NCI-H524 (cell line): ENCODE data around the gene TSPAN9.
"Not testable (repeated sequence)": the region's sequence is repeated elsewhere in the genome, so short reads cannot be mapped to it uniquely, and the experiment has no call there.

Experiments used
- DNase-seq, 2 experiments: peaks; one replicate each; lab custom pipeline; 2025; lab: John Stamatoyannopoulos, UW

Gene TSPAN9

DNA sequence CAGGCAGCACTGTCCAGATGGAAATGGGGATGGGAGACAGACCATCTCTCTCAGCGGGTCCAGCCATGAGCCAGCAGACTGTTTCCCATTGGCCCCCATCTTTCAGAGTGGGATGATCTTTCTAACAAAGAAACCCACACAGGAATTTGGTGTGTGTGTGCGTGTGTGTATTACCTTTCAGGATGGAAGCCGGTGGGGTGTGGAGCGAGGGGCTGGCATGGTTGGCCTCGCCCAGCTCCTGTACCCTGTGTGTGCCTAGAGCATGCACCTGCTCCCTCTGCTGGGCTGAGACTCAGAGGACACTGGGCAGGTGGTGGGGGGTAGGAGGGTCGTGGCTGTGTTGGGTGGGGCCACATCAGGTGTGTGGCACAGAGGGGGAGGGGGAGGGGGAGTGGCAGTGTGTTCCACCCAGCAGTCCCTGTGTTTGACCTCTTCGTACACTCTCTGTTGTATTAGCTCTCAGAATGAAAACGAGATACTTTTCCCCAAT is 33.0 kb upstream of the TSPAN9 start:
- DNase-seq: no peak

DNA sequence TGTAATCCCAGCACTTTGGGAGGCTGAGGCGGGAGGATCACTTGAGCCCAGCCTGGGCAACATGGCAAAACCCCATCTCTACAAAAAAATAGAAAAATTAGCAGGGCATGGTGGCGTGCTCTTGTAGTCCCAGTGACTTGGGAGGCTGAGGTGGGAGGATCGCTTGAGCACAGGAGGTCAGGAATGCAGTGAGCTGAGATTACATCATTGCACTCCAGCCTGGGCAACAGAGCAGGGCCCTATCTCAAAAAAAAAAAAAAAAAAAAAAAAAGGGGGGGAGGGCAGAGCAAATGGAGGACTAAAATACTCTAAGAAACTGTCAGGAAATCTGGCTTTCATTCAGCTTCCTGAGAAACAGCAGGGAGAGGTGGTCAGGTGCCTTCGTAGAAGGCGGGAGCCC is 31.7 kb upstream of the TSPAN9 start:
- DNase-seq: no peak

GRCh38 chr12:3045989-3046388 is 31.2 kb upstream of the TSPAN9 start:
- DNase-seq: no peak

DNA sequence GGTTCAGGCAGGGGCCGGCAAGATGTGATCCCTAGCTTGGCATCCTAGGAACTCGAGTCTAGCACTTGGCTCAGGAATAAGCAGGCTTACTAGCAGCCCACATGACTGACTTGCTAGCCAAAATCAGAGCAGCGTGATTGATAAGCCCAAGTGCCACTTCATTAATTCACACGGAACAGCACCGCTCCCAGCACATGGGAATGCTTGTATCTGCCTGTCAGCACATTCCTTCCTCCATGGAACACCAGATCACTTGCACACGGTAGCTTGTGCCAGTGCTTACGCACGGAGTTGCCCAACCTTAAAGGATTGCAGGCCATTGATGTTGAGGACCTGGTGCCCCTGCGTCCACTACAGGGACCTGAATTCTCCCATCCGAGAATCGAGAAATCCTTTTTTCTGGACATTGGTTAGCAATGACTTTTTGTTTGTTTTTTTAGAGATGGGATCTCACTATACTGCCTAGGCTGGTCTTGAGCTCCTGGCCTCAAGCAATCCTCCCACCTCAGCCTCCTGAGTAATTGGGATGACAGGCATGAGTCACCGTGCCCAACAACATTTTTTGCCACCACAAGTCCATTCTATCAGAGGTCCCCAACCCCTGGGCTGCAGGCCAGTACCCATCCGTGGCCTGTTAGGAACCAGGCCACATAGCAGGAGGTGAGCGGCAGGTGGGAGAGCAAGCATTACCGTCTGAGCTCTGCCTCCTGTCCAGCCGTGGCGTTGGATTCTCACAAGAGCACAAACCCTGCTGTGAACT is 30.6 kb upstream of the TSPAN9 start:
- no peak for DNase-seq

DNA sequence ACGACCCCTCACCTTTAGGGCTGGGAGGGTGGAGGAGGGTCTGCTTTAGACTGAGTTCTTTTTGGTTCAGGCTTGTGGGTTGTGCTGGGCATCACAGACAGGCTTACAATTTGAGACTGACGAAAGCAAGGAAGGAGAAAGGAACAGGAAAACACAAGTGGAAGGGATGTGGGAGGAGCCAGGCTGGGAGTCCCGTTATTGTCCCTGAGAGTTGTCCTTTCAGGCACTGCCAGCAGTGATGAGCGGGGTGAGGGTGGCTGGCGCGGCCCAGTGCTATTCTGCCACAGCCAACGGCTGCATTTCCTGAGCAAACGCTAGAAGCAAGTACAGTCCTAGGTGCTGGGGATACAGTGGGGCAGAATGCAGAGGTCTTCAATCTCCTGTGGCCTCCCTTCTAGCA is 29.2 kb upstream of the TSPAN9 start:
- no peak for DNase-seq

DNA sequence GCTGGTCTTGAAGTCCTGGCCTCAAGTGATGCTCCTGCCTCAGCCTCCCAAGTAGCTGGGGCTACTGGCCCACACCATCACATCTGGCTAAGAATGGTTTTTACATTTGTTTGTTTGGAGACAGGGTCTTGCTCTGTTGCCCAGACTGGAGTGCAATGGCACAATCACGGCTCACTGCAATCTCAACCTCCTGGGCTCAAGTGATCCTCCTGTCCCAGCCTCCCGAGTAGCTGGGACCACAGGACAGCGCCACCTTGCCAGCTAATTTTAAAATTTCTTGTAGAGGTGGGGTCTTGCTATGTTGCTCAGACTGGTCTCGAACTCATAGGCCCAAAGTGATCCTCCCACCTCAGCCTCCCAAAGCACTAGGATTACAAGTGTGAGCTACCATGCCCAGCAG is 28.6 kb upstream of the TSPAN9 start:
- no peak for DNase-seq

DNA sequence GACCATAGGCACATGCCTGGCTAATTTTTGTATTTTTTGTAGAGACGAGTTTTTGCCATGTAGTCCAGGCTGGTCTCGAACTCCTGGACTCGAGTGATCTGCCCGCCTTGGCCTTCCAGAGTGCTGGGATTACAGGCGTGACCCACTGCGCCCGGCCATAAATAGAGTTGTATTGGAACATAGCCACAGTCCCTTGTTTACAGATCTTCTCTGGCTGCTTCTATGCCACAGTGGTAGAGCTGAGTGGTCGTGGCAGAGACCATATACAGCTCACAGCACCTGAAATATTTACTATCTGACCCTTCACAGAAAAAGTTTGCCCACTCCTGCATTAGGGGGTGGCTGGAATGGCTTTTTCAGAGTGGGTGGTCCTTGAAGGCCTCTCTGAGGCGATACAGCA is 28.0 kb upstream of the TSPAN9 start:
- DNase-seq: no peak

- DNase-seq: peak in 1 of 2 experiments; percentile 32
Measured at GRCh38 chr12:3049611-3050249, 27.4 kb upstream of the TSPAN9 start.

DNA sequence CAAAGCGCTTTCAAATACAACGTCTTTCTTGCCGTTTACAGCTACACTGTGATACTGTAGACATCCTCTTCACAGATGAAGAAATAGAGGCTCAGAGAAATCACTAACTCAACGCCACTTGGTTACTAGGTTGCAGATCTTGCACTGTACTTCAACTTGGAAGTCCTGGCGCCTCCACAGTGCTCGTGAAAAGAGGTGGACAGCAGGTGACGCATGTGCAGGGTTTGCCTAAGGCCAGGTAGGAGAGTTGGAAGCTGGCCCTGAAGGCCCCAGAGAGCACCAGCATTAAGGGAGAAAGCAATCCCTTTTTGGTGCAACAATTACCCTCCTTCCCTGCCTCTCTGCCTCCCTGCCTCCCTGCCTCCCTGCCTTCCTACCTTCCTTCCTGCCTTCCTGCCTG is 22.8 kb upstream of the TSPAN9 start:
- DNase-seq: no peak

DNA sequence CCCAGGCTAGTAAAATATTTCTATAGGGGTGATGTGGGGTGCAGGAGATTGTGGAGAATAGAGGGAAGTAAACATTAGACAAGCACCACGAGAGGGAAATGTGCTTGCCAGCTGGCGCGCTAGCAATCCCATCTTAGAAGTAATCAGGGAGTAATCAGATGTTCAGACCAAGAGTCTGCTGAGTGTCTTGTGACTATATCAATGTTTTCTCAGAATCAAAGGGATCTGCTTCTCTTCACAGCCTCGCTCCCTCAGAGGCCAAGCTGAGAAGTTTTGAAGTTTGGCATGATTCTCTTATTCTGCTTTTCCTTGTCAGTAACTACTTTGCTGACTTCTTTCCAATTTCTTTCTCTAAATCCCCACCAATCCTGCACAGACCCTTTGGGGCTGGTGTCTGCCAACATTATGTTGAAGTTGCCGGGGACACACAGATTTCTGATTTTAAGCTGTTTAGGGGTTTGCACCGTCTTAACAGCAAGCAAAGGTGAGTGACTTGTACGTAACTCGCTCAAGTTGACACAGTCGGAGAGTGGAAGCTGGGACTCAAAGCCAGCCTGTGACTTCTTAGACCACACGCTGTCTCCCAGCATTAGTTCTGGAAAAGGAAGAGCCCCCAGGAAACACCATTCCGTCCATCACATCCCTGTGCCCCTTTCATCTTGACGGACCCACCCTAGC is 22.0 kb upstream of the TSPAN9 start:
- no peak for DNase-seq

- DNase-seq: no peak
Measured at GRCh38 chr12:3055704-3056467, 21.3 kb upstream of the TSPAN9 start.

- DNase-seq: peak; percentile 53 to 73
Measured at GRCh38 chr12:3061059-3061458, 16.1 kb upstream of the TSPAN9 start.

GRCh38 chr12:3061501-3062215 is 15.5 kb upstream of the TSPAN9 start:
- no peak for DNase-seq

- DNase-seq: no peak
Measured at GRCh38 chr12:3065300-3065699, 11.9 kb upstream of the TSPAN9 start.

- DNase-seq: not testable (repeated sequence)
Measured at GRCh38 chr12:3065846-3066245, 11.3 kb upstream of the TSPAN9 start.

GRCh38 chr12:3069714-3070113 is 7.5 kb upstream of the TSPAN9 start:
- DNase-seq: no peak

- no peak for DNase-seq
Measured at GRCh38 chr12:3071107-3071506, 6.1 kb upstream of the TSPAN9 start.

DNA sequence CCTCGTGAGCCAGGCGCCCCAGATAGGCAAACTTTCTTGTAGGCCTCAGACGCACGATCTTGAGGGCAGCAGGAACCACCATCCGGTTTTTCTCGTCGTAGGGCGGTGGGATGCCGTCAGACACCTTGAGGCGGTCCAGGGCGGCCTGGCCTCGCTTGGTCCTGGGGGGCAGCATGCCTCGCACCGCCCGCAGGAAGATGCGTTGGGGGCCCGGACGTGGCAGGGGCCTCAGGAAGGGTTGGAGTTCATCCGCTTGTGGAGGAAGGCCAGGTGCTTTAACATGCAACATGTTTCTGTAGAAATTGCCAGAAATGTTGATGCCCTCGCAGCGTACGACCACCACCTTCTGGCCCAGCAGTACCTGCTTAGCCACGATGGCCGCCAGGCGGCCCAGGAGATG is 5.5 kb upstream of the TSPAN9 start:
- DNase-seq: no peak

DNA sequence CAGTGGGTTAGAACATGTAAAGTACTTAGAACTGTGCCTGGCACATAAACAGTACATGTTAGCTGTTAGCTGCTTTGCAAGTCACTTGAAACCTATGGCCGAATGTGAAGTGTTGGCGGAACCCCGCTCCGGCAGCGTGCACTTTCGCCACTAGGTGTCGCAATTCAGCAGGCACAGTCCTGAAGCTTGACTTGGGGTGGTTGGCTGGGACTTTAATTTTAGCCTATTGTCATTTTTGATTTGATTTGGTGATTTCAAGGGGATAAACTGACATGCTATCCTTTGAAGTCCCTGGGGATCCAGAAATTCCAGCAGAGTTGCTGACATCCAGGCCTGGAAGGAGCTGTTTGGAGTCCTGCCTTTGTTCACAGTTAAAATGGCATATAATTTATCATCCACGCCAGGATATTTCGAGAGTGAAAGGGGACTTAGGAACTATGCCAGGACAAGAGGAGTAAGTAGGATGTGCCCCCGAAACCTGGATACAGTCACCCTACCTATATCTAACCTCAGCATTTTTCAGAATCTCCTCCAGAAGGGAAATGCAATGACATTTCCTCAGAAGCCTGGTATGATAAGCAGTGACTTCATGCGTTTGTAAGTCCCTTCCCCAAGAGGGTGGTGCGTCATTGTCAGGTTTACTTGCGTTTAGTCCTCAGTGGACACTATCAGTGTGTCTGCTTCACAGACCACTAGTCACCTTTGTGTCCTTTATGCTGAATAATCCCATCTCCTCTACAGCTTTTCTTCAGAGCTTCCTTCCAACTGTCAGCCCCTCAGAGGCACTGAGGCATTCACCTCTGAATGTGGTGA is 3.5 kb upstream of the TSPAN9 start:
- DNase-seq: peak; percentile 43 to 82

GRCh38 chr12:3075315-3075714 is 1.9 kb upstream of the TSPAN9 start:
- no peak for DNase-seq

- no peak for DNase-seq
Measured at GRCh38 chr12:3077572-3078081, 448 bp downstream of the TSPAN9 start.
